HG02884 (cell line): ENCODE data around the gene BLTP3B.
"Not testable (repeated sequence)": the region's sequence is repeated elsewhere in the genome, so short reads cannot be mapped to it uniquely, and the experiment has no call there.

ENCODE experiments used
- ATAC-seq: cut with Tn5 transposase; IDR thresholded peaks from one replicate; pipeline ENCODE4 v1.9.1; 2021; ENCODE audit warnings: mild to moderate bottlenecking, moderate library complexity; ENCODE audit not compliant: unreplicated experiment

The BLTP3B gene

GRCh38 chr12:100142851-100143559 lies at the start of gene BLTP3B:
BLTP3B (minus strand) TSS chr12:100142874; CDS start chr12:100142635, 239 bp downstream.
- peak; percentile 57 for ATAC-seq

- no peak for ATAC-seq
These were observed 47.1 kb upstream of the BLTP3B start for GRCh38 chr12:100189636-100190394.

- ATAC-seq: not testable (repeated sequence)
These were observed 46.4 kb upstream of the BLTP3B start for GRCh38 chr12:100188888-100189635.

DNA sequence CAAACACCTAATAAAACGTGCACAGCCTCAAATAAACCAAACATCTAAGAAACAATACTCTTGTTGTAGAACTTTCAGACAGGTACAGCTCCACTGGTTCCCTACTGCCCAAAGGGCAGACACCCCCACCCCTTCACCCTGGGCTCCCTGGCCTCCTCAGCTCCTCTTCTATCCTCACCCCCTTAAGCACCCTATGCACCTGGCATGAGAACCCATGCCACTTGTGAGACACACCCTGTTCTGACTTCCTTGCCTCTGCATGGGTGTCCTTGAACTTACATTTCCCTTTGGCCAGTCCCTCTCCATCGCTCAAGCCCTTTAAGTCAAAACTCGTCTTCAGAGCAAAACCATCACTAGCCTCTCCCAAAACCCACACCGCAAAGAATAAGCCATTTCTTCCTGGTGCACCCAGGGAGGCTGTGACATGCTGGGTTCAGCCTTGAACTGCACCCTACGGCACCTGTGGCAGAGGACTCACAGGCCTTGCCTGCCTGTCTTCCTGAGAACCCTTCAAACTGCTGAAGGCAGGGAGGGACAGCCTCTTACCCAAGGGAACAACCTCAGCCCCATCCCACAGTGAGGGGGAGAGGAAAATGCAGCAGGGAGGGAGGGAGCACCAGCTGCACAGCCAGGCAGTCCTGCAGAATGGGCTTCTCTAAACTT lies 45.3 kb upstream of the BLTP3B start:
- ATAC-seq: no peak

DNA sequence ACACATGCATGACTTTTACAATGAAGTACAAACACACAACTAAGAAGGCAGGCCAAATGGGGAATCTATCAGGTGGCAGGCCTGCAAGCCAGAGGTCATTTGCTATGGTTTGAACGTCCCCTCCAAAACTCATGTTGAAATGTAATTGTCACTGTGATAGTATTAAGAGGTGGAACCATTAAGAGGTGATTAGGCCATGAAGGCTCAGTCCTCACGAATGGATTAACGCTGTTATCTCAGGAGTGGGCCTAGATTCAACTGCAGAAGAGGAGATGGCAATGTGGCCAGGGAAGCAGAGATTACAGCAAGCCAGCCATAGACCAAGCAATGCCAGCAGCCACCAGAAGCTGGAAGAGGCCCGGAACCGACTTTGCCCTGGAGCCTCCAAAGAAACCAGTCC lies 44.4 kb upstream of the BLTP3B start:
- ATAC-seq: no peak

- ATAC-seq: no peak
These were observed 43.4 kb upstream of the BLTP3B start for GRCh38 chr12:100186071-100186470.

DNA sequence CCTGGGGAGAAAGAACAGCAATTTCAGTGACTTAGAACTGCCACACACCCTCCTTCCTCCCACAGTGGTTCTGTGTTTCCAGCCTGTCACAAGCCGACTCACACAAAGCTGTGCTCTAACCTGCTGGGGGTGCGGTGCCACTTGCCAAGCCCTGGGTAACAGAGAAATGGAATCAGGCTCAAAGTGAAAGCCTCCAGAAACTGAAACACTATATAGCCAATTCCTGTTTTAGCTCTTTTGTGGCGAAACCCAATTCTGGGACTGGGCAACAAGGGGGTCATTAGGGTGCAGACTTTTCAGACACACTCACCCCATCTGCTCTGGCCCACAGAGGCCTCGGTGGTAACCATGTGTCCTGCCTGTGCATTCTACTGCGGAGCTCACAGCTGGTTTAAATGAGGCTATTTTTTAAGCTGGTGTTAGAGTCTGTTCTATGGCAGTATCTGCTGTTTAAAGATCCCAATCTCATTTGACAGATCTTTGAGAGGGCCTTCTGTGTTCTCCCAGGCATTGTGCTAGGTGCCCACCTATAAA lies 42.8 kb upstream of the BLTP3B start:
- ATAC-seq: peak; percentile 71

GRCh38 chr12:100184549-100185145 lies 42.0 kb upstream of the BLTP3B start:
- ATAC-seq: no peak

GRCh38 chr12:100179252-100179651 lies 36.6 kb upstream of the BLTP3B start:
- ATAC-seq: no peak

DNA sequence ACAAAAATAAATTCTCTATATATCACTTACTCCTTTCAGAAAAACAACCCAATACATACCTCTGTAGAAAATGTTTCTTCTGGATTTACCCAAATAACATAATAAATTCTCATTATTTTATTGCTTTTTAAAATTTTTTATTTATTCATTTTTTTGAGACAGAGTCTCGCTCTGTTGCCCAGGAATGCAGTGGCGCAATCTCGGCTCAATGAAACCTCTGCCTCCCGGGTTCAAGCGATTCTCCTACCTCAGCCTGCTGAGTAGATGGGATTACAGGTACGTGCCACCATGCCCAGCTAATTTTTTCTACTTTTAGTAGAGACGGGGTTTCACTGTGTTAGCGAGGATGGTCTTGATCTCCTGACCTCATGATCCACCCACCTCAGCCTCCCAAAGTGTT lies 33.8 kb upstream of the BLTP3B start:
- not testable (repeated sequence) for ATAC-seq

DNA sequence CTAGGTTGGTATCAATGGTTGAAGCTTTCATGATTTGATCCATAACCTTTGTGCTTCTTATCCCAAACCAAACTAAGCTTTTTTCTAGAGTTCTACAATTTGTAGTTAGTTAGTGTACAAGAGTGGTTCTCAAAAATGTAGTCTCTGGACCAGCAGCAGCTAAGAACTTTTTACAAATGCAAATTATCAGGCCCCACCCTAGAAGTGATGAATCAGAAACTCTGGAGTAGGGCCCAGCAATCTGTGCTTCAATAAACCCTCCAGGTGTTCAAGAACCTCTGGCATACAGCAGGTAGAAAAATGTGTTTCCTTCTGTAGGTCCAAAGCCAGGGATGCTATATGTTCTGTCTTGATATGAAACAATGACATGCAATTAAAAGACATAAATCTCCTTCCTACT lies 31.8 kb upstream of the BLTP3B start:
- ATAC-seq: no peak

- no peak for ATAC-seq
These were observed 30.4 kb upstream of the BLTP3B start for GRCh38 chr12:100173111-100173510.

DNA sequence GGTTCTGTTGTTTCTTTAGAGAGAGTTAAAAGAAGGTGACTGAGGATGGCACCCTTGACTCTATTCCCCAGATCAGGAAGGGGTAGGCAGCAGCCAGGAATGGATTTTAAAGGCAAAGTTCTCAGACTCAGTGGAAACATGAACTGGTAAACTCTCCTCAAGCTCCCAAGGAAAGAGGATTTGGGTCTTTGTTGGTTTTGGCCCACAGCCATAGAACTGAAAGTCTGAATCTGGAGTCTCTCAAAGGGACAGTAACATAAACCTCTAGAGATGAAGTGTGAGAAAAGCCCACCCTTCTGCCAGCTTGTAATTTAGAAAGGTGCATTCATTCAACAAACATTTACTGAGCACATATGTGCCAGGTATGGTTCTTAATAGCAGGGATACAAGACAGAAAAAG lies 28.6 kb upstream of the BLTP3B start:
- ATAC-seq: no peak

- no peak for ATAC-seq
These were observed 27.7 kb upstream of the BLTP3B start for GRCh38 chr12:100170313-100170858.

DNA sequence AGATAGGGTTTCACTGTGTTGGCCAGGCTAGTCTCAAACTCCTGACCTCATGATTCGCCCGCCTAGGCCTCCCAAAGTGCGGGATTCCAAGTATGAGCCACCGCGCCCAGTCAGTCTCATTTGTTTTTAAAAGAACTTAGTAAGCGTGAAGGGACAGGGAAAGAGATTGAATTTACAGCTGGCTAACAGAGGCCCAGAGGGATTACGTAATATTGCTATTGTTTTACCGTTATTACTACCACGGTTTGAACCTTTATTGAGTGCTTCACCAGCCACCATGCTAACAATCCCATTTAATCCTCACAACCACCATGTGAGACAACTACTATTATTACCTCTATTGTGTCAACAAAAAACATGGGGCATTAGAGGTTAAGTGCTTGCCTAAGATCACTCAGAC lies 26.7 kb upstream of the BLTP3B start:
- ATAC-seq: no peak

- ATAC-seq: no peak
These were observed 25.9 kb upstream of the BLTP3B start for GRCh38 chr12:100168562-100168961.

- ATAC-seq: no peak
These were observed 23.6 kb upstream of the BLTP3B start for GRCh38 chr12:100166232-100166631.

- no peak for ATAC-seq
These were observed 22.7 kb upstream of the BLTP3B start for GRCh38 chr12:100165356-100165755.

DNA sequence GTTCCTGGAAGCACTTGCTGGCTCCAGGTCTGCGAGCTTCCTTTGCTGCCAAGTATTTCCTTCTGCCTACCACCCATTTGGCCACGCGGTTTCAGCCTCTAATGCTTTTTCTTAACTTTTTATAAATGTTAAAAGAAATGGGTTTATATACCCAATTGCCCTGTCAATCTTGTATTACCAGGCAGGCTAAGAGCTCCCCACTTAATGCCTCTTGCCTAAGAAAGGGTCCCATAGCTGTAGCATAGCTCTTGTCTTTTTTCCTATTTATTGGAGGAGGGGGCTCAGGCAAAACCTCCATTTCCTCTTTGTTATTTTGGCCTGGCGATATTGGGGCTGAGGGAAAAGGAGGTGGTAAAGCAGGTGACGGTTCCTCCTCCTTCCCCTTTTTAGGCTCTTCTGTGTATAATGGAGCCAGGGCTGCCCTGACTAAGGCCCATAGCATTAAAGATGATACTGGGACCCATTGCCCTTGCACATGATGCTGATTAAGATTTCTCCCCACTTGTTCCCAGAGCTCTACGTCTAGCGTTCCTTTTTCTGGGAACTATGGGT lies 21.6 kb upstream of the BLTP3B start:
- peak; percentile 14 for ATAC-seq
